Caco-2 (cell line): ENCODE measurements around the gene C2orf49. TPM values are rescaled to one million over a fixed set of nuclear protein-coding genes. Genes with fewer than 3 reads are reported as not detected.

ENCODE experiments used
- BruUV-seq: library from RNA; stranded (reverse); fragments of 400-500 nt; replicated peaks from 2 replicates; lab custom pipeline; 2021; lab: Mats Ljungman, UMichigan
- CTCF ChIA-PET: fragments of 300-600 bp; sonication (Branson Sonifier 250); formaldehyde crosslinking; loops from one replicate; lab custom pipeline; 2022; ENCODE audit warnings: antibody characterized with exemption; lab: Charles Lee
- POLR2A ChIA-PET: fragments of 300-600 bp; sonication (Branson Sonifier 250); formaldehyde crosslinking; loops from one replicate; lab custom pipeline; 2022; ENCODE audit warnings: antibody characterized with exemption; lab: Charles Lee
- DNase-seq, 2 experiments: peaks; one replicate each; pipeline versions ENCODE4 v3.0.0 to v3.0.0-alpha.2; 2020 to 2022
- H3K27me3 ChIP-seq: replicated peaks from 2 replicates; pipeline ENCODE4 v1.6.0; 2011; ENCODE audit warnings: low read length; ENCODE audit not compliant: control insufficient read depth, insufficient read depth
- H3K36me3 ChIP-seq: 2 replicates; pipeline ENCODE4 v1.5.1; 2011; ENCODE audit warnings: low read length; ENCODE audit not compliant: control insufficient read depth, insufficient read depth
- H3K4me1 ChIP-seq: fragments of 250-450 bp; sonication (Bioruptor Pico); 2 replicates; pipeline ENCODE4 v1.5.1; 2020; ENCODE audit warnings: mild to moderate bottlenecking
- H3K4me3 ChIP-seq: 2 replicates; pipeline ENCODE4 v1.5.1; 2011; ENCODE audit warnings: low read depth, mild to moderate bottlenecking, control low read depth, low read length
- H3K9me3 ChIP-seq: fragments of 250-450 bp; sonication (Bioruptor Pico); 2 replicates; pipeline ENCODE4 v1.5.1; 2020; ENCODE audit warnings: mild to moderate bottlenecking, moderate library complexity
- H3K27ac Mint-ChIP-seq: one replicate; pipeline ENCODE4 v1.8.0; 2022; ENCODE audit warnings: mixed read lengths; ENCODE audit not compliant: unreplicated experiment
- H3K27me3 Mint-ChIP-seq: one replicate; pipeline ENCODE4 v1.8.0; 2022; ENCODE audit warnings: mixed read lengths; ENCODE audit not compliant: insufficient read depth, unreplicated experiment
- H3K36me3 Mint-ChIP-seq: one replicate; pipeline ENCODE4 v1.8.0; 2022; ENCODE audit warnings: mild to moderate bottlenecking, mixed read lengths; ENCODE audit not compliant: insufficient read depth, unreplicated experiment
- H3K4me1 Mint-ChIP-seq: one replicate; pipeline ENCODE4 v1.8.0; 2022; ENCODE audit warnings: low read depth, mixed read lengths; ENCODE audit not compliant: unreplicated experiment
- H3K4me3 Mint-ChIP-seq: one replicate; pipeline ENCODE4 v1.8.0; 2022; ENCODE audit warnings: mild to moderate bottlenecking, moderate library complexity, mixed read lengths; ENCODE audit not compliant: unreplicated experiment
- H3K9me3 Mint-ChIP-seq: one replicate; pipeline ENCODE4 v1.8.0; 2022; ENCODE audit warnings: mixed read lengths; ENCODE audit not compliant: unreplicated experiment
- CTCF ChIP-seq, 2 experiments: fragments of 200-600 bp in 1 of 2; IDR thresholded peaks; 1 replicate in 1 of 2; 2 replicates in 1 of 2; pipeline versions ENCODE4 v1.5.1 to v1.8.0; 2011 to 2022; ENCODE audit warnings: antibody characterized with exemption in 1 of 2, control low read depth in 1 of 2, inconsistent platforms in 1 of 2, low read depth in 1 of 2, low read length in 1 of 2, mild to moderate bottlenecking in 1 of 2, moderate library complexity in 1 of 2; ENCODE audit not compliant: insufficient read depth in 1 of 2, severe bottlenecking in 1 of 2, unreplicated experiment in 1 of 2
- intact Hi-C: fragments of 100-400 bp; cut with micrococcal nuclease; formaldehyde crosslinking; loops from one replicate; pipeline ENCODE4 v1.10.0; 2022; ENCODE audit not compliant: unreplicated experiment
- total RNA-seq: library from RNA; stranded (reverse); gene quantifications from 2 replicates; pipeline ENCODE4 v1.2.3, GENCODE V29; 2022

The C2orf49 gene
- total RNA-seq, 1 experiment from 2014 or later, result 24.8 TPM

GRCh38 chr2:105357122-105357521, 19.8 kb downstream of the C2orf49 start:
- peaks cover 58% of the 10 kb centered on the region for H3K36me3 Mint-ChIP-seq
- intact Hi-C loops, result no loop called here

GRCh38 chr2:105358593-105358992, 21.3 kb downstream of the C2orf49 start:
- H3K9me3 Mint-ChIP-seq, result no peaks in the 10 kb centered on the region
- H3K4me3 Mint-ChIP-seq, result no peak overlapping the region
- Histone ChIP-seq H3K4me1 (no peaks in the 10 kb centered on the region; the same call in 1 of the 2 replicates), H3K4me3 (no peak overlapping the region), H3K36me3 (peaks cover 3% of the 10 kb centered on the region; the same call in 1 of the 2 replicates), H3K9me3 (no peaks in the 10 kb centered on the region), H3K27me3 (no peaks in the 10 kb centered on the region)
- peaks cover 64% of the 10 kb centered on the region for H3K36me3 Mint-ChIP-seq
- intact Hi-C loops, result no loop called here
- ChIA-PET CTCF (no interaction called here), POLR2A (no interaction called here)
- no TSS peak for BruUV-seq
- no peak for DNase-seq
- H3K4me1 Mint-ChIP-seq, result peaks cover 6% of the 10 kb centered on the region
- H3K27ac Mint-ChIP-seq, result no peak overlapping the region
- TF ChIP-seq CTCF (IDR thresholded peaks at IDR 0.05; ENCODE audit: insufficient read depth in 1 of 2, low read depth in 1 of 2, low read length in 1 of 2, severe bottlenecking in 1 of 2, unreplicated experiment in 1 of 2), result no peak
- H3K27me3 Mint-ChIP-seq, result no peaks in the 10 kb centered on the region

More at GRCh38 chr2:105357122-105357521, 19.8 kb downstream of the C2orf49 start:
- no peak overlapping the region for H3K4me3 ChIP-seq
- H3K4me1 ChIP-seq, result no peaks in the 10 kb centered on the region; the same call in 1 of the 2 replicates
- BruUV-seq, result no TSS peak
- no peak for DNase-seq
- H3K9me3 ChIP-seq, result no peaks in the 10 kb centered on the region
- TF ChIP-seq CTCF (IDR thresholded peaks at IDR 0.05; ENCODE audit: insufficient read depth in 1 of 2, low read depth in 1 of 2, low read length in 1 of 2, severe bottlenecking in 1 of 2, unreplicated experiment in 1 of 2), result no peak
- H3K9me3 Mint-ChIP-seq, result no peaks in the 10 kb centered on the region
- H3K4me1 Mint-ChIP-seq, result peaks cover 6% of the 10 kb centered on the region
- POLR2A ChIA-PET, result no interaction called here
- H3K27me3 Mint-ChIP-seq, result no peaks in the 10 kb centered on the region
- no peaks in the 10 kb centered on the region for H3K27me3 ChIP-seq
- H3K4me3 Mint-ChIP-seq, result no peak overlapping the region
- CTCF ChIA-PET, result no interaction called here
- H3K36me3 ChIP-seq, result peaks cover 3% of the 10 kb centered on the region; the same call in 1 of the 2 replicates
- H3K27ac Mint-ChIP-seq, result no peak overlapping the region

GRCh38 chr2:105361102-105361889, 24.0 kb downstream of the C2orf49 start:
- no TSS peak for BruUV-seq
- no peaks in the 10 kb centered on the region for H3K27me3 ChIP-seq
- Mint-ChIP-seq H3K27ac (no peak overlapping the region), H3K4me3 (no peak overlapping the region), H3K4me1 (no peaks in the 10 kb centered on the region), H3K36me3 (peaks cover 75% of the 10 kb centered on the region), H3K9me3 (no peaks in the 10 kb centered on the region), H3K27me3 (no peaks in the 10 kb centered on the region)
- no peak for TF ChIP-seq CTCF (IDR thresholded peaks at IDR 0.05; ENCODE audit: insufficient read depth in 1 of 2, low read depth in 1 of 2, low read length in 1 of 2, severe bottlenecking in 1 of 2, unreplicated experiment in 1 of 2)
- no peak for DNase-seq
- CTCF ChIA-PET, result no interaction called here
- no peaks in the 10 kb centered on the region for H3K4me1 ChIP-seq
- H3K36me3 ChIP-seq, result peaks cover 3% of the 10 kb centered on the region; the same call in 1 of the 2 replicates
- POLR2A ChIA-PET, result no interaction called here
- intact Hi-C loops, result no loop called here
- no peaks in the 10 kb centered on the region for H3K9me3 ChIP-seq
- no peak overlapping the region for H3K4me3 ChIP-seq
